Measurements from ENCODE around the gene LCK. TPM values are rescaled to one million over a fixed set of nuclear protein-coding genes. Genes with fewer than 3 reads are reported as not detected.

Gene LCK
- total and polyA plus RNA-seq, 2 donors (not counting 3 experiments of a cell fraction or from before 2014, with no cell fraction given), result 0.06 TPM; not detected in 1

DNA sequence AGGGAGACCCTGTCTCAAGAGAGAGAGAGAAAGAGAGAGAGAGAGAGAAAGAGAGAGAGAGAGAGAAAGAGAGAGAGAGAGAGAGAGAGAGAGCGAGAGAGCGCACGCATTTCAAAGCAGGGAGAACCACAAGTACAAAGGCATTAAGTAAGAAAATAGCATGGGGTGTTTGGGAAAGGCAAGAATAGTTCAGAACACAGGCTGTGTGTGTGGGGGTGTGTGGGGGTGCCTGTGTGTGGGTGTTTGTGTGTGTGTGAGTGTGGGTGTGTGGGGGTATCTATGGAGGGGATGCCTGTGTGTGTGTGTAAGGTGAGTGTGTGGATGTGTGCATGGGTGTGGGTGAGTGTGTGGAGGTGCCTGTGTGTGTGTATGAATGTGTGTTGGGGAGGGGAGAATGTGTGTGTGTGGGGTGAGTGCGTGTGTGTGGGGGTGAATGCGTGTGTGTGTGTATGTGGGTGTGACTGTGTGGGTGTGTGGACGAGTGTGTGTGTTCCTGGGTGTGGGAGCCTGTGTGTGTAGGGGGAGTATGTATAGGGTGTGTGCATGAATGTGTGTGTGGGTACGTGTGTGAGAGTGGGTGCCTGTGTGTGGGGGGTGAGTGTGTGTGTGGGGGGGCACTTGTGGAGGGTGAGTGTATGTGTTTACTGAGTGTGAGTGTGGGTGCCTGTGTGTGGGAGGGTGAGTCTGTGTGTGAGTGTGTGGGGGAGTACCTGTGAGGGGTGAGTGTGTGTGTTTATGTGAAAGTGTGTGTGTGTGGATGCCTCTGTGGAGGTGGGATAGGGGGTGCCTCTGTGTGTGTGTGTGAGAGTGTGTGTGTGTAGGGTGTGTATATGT is 21.7 kb downstream of the LCK start:
- dilution Hi-C loops (cut with MboI; ENCODE audit: extremely low pct_ligation_motif_present, low sequenced_read_pairs) (no loop called here), intact Hi-C loops (cut with micrococcal nuclease) (no loop called here)
- no peak for TF ChIP-seq POLR2AphosphoS5 (IDR thresholded peaks at IDR 0.05; ENCODE audit: insufficient read depth, low read depth, low read length)
- TF ChIP-seq GATA2 (IDR thresholded peaks at IDR 0.05; ENCODE audit: insufficient read depth, insufficient read length, low read depth, low read length), result no peak
- TF ChIP-seq, protein P1, sequence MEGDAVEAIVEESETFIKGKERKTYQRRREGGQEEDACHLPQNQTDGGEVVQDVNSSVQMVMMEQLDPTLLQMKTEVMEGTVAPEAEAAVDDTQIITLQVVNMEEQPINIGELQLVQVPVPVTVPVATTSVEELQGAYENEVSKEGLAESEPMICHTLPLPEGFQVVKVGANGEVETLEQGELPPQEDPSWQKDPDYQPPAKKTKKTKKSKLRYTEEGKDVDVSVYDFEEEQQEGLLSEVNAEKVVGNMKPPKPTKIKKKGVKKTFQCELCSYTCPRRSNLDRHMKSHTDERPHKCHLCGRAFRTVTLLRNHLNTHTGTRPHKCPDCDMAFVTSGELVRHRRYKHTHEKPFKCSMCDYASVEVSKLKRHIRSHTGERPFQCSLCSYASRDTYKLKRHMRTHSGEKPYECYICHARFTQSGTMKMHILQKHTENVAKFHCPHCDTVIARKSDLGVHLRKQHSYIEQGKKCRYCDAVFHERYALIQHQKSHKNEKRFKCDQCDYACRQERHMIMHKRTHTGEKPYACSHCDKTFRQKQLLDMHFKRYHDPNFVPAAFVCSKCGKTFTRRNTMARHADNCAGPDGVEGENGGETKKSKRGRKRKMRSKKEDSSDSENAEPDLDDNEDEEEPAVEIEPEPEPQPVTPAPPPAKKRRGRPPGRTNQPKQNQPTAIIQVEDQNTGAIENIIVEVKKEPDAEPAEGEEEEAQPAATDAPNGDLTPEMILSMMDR (IDR thresholded peaks at IDR 0.05; ENCODE audit: extremely low read depth in 1 of 2, insufficient read depth in 1 of 2, low read depth in 1 of 2, low read length in 2 of 2), result no peak
- no peak for TF ChIP-seq FOS (IDR thresholded peaks at IDR 0.05; ENCODE audit: borderline replicate concordance, insufficient read depth, low read length)
- TF ChIP-seq MYC (IDR thresholded peaks at IDR 0.05; ENCODE audit: low read depth, low read length), result no peak
- no peak for TF ChIP-seq JUN (IDR thresholded peaks at IDR 0.05; ENCODE audit: borderline replicate concordance, insufficient read depth, insufficient read length, low read depth)
- TF ChIP-seq, protein P2, sequence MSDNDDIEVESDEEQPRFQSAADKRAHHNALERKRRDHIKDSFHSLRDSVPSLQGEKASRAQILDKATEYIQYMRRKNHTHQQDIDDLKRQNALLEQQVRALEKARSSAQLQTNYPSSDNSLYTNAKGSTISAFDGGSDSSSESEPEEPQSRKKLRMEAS (IDR thresholded peaks at IDR 0.05; ENCODE audit: insufficient read depth, insufficient read length), result no peak
- TF ChIP-seq POLR2A (IDR thresholded peaks at IDR 0.05; ENCODE audit: low read depth, low read length), result no peak
- no peak for TF ChIP-seq EZH2 (IDR thresholded peaks at IDR 0.05; ENCODE audit: borderline replicate concordance, low read depth, low read length, severe bottlenecking)
- no peak overlapping the region for H3K4me3 ChIP-seq (replicated peaks in 1 of 3; ENCODE audit: insufficient read depth in 1 of 3, low read depth in 1 of 3, low read length in 3 of 3)
- H3K4me2 ChIP-seq (ENCODE audit: insufficient read depth, low read length), result no peak overlapping the region
- no peaks in the 10 kb centered on the region for H3K36me3 ChIP-seq (ENCODE audit: control insufficient read depth in 2 of 2, extremely low read depth in 1 of 2, insufficient read depth in 2 of 2, low read length in 2 of 2)
- H3K79me2 ChIP-seq (ENCODE audit: control insufficient read depth, insufficient read depth, low read length), result no peaks in the 10 kb centered on the region
- H3K9ac ChIP-seq (replicated peaks; ENCODE audit: extremely low read depth, insufficient read depth, low read length), result no peak overlapping the region
- peaks cover 13 to 24% of the 10 kb centered on the region in 2 experiments for H3K27me3 ChIP-seq (ENCODE audit: control insufficient read depth in 2 of 2, insufficient read depth in 2 of 2, low read length in 2 of 2)
- no peak overlapping the region for H3K27ac ChIP-seq (ENCODE audit: insufficient read depth, low read depth, low read length)
- DNase-seq (ENCODE audit: low read depth, low spot score) (no peak), FAIRE-seq (no peak)
- no peaks in the 10 kb centered on the region for H3K9me3 ChIP-seq (replicated peaks; ENCODE audit: control insufficient read depth, insufficient read depth, low read length)
- ChIA-PET CTCF (no interaction called here), POLR2A (no interaction called here)
- peaks cover 3% of the 10 kb centered on the region for H3K4me1 ChIP-seq (ENCODE audit: control insufficient read depth, extremely low read depth, insufficient read depth, low read length)
- H4K20me1 ChIP-seq (replicated peaks; ENCODE audit: control insufficient read depth, extremely low read depth, insufficient read depth, low read length), result no peaks in the 10 kb centered on the region
- BruUV-seq (replicated peaks), result no TSS peak
- H2AFZ ChIP-seq (ENCODE audit: low read depth, low read length), result no peak overlapping the region
- H3K9me1 ChIP-seq (replicated peaks; ENCODE audit: control insufficient read depth, extremely low read depth, insufficient read depth, low read length), result no peaks in the 10 kb centered on the region
